Fibroblast of peridontal ligament (primary cell): ENCODE data around the gene BTNL2.
"Not testable (repeated sequence)": the region's sequence is repeated elsewhere in the genome, so short reads cannot be mapped to it uniquely, and the experiment has no call there.

ENCODE experiments used
- DNase-seq: peaks from one replicate; pipeline ENCODE4 v3.0.0-alpha.2; 2010; ENCODE audit errors: extremely low read depth

BTNL2 gene, protein sequence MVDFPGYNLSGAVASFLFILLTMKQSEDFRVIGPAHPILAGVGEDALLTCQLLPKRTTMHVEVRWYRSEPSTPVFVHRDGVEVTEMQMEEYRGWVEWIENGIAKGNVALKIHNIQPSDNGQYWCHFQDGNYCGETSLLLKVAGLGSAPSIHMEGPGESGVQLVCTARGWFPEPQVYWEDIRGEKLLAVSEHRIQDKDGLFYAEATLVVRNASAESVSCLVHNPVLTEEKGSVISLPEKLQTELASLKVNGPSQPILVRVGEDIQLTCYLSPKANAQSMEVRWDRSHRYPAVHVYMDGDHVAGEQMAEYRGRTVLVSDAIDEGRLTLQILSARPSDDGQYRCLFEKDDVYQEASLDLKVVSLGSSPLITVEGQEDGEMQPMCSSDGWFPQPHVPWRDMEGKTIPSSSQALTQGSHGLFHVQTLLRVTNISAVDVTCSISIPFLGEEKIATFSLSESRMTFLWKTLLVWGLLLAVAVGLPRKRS

DNA sequence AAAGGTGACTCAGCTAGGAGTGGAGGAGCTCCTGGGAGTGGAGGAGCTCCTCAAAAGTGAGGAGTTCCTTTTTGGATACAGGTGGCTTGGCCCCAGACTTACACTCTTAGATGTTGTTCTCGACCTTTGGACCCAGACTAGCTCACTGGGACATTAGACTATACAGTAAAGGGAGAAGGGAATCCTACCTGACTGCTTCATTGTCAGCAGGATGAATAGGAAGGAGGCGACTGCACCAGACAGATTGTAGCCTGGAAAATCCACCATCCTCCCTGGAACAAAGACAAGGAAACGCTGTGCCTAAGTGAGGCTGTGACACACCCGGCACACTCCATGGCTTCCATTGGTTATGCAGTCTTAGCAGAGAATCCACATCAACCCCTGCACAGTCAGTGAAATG, at the start of gene BTNL2:
BTNL2 (minus strand) TSS at position 325 of the 400 bp plus-strand sequence; CDS start at position 267, 58 bp downstream.
- DNase-seq, result no peak

DNA sequence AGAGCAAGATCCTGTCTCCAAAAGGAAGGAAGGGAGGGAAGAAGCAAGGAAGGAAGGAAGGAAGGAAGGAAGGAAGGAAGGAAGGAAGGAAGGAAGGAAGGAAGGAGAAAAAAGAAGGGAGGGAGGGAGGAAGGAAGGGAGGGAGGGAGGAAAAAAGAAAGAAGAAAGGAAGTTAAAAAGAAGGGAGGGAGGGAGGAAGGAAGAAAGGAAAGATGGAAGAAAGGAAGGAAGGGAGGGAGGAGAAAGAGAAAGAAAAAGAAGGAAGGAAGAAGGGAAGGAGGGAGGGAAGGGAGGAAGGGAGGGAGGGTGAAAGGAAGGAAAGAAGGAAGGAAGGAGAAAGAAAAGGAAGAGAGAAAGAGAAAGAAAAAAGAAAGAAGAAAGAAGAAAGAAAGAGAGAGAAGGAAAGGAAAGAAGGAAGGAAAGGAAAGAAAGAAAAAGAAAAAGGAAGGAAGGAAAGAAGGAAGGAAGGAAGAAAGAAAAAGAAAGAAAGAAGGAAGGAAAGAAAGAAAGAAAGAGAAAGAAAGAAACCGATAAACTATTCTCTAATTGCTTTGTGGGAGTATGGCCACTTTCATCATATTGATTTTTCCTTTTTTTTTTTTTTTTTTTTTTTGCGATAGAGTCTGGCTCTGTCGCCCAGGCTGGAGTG, 42.2 kb upstream of the BTNL2 start:
- DNase-seq, result no peak

DNA sequence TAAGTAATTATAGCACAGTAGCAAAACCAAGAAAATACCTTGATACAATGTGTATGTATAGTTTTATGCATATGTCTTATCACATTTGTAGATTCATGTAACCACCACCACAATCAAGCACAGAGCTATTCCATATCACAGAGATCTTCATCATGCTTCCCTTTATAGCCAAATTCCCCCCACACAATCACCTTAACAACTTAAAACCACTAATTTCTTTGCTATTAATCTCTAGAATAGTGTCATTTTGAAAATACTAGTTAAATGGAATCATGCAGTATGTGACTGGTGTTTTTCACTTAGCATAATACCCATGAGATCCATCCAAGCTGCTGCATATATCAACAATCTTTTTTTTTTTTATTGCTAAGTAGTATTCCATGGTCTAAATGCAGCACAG, 41.0 kb upstream of the BTNL2 start:
- no peak for DNase-seq

DNA sequence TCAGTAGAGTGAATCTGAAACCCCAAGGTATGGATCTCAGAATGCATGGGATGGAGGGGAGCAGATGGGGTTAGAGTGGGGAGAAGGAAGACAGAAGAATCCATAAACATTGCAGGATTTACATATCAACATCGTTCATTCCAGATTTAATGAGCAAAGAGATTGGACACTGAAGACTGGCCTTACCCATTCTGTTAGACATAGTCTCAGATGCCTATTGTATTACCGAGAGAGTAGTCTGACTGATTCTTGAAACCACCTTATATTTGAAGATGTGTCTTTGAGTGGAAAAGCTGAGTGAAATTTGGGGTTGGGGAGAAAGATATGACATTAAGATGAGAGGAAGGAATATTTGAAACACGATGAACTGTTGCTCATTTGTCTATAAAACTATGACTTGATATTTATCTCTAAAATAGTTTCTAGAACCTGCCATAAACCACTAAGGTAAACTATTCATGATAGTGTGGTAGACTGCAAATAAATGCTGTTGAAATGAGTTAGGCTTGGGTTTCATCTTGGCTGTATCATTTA, 38.4 kb upstream of the BTNL2 start:
- no peak for DNase-seq

DNA sequence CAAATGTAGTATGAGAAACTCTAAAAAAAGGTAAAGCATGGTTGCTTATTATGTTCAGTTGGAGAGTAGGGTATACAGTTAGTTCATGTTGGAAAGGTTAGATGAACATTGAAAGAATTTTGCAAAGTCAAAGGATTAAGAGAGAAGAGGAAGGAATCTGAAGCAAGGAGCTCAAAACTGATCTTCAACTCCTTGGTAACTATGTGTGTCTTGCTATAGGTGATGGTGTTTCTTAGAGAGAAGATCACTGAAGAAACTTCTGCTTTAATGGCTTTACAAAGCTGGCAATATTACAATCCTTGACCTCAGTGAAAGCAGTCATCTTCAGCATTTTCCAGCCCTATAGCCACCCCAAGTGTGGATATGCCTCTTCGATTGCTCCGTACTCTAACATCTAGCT, 37.5 kb upstream of the BTNL2 start:
- DNase-seq, result no peak

DNA sequence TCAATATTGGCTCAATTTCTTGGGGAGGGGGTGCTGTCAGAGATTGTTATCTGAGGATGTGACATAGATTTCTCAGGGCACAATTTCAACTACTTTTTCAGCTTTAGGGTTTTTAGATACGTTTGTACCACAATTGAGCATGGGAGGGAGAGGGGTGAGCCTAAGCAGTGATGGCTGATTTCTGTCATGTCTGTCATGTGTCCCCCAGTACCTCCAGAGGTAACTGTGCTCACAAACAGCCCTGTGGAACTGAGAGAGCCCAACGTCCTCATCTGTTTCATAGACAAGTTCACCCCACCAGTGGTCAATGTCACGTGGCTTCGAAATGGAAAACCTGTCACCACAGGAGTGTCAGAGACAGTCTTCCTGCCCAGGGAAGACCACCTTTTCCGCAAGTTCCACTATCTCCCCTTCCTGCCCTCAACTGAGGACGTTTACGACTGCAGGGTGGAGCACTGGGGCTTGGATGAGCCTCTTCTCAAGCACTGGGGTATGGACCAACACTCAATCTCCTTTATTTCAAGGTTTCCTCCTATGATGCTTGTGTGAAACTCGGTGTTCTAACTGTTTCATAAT, 36.1 kb upstream of the BTNL2 start:
- no peak for DNase-seq

DNA sequence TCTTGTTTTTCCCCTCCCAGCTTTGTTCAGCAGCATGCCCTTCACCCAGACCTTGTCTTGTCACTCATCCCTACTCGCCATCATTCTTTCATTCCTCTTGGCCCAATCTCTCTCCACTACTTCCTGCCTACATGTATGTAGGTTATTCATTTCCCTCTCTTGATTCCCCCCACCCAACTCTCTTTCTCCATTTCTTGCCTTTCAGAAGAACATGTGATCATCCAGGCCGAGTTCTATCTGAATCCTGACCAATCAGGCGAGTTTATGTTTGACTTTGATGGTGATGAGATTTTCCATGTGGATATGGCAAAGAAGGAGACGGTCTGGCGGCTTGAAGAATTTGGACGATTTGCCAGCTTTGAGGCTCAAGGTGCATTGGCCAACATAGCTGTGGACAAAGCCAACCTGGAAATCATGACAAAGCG, 35.3 kb upstream of the BTNL2 start:
- no peak for DNase-seq

DNA sequence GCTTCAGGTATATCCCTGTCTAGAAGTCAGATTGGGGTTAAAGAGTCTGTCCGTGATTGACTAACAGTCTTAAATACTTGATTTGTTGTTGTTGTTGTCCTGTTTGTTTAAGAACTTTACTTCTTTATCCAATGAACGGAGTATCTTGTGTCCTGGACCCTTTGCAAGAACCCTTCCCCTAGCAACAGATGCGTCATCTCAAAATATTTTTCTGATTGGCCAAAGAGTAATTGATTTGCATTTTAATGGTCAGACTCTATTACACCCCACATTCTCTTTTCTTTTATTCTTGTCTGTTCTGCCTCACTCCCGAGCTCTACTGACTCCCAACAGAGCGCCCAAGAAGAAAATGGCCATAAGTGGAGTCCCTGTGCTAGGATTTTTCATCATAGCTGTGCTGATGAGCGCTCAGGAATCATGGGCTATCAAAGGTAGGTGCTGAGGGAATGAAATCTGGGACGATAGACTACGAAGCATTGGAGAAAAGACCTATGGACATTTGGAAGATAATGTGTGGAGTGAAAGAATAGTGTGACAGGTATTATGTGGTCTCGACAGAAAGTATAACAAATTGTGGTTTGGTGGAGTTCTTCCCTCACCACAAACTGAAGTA, 32.7 kb upstream of the BTNL2 start, which contains the start of gene HLA-DRA:
HLA-DRA (plus strand) TSS at position 286 of the 613 bp plus-strand sequence; CDS start at position 350, 64 bp downstream.
- peak; percentile 68 for DNase-seq

DNA sequence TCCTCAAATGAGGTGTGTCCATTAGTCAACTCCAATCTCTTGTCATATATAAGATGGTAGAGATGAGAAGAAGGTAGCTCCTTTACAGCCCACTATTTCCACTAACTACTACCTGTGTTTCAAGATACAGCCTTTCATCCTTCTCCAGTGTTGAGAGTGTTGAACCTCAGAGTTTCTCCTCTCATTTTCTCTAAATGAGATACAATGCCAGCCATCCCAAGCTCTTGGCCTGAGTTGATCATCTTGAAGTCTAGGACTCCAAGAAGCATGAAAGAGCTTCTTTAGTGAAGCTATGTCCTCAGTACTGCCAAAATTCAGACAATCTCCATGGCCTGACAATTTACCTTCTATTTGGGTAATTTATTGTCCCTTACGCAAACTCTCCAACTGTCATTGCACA, 32.2 kb upstream of the BTNL2 start:
- DNase-seq, result no peak

DNA sequence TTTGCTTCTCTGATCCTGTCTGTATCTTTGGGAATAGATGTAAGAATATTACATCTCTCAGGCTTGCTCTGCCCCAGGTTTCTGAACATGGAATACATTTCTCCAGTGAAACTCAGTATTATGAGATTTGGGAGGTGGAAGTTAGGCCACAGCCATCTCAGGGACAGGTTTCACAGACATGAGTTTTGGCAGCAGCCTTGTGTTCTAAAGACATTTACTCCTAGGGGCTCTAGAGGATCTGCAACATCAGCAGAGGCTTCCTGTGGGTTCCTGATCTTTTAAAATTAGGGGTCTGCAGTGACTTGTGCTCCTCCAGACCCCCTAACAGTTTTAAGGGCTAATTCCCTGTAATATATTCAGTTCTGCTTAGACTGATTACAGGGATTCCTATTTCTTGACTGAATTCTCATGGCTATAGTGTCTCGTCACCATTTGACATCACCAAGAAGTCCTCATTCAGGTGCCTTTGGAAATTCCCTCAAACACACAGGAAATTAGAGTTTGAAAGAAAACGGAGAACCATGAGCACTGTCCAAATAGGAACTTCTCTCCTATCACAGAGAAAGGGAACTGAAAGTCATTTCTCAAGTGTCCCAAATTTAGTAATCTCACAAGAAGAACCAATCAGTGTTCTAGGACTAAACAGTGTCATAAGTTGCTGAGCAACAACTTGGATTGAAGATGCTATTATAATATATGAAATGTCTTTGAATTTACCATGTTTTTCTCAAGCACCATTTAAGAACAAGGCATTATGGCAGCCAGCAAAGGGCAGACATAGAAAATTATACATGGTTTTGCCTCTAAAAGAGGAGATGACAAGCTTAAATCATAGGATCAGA, 30.2 kb upstream of the BTNL2 start:
- peak; percentile 37 for DNase-seq

DNA sequence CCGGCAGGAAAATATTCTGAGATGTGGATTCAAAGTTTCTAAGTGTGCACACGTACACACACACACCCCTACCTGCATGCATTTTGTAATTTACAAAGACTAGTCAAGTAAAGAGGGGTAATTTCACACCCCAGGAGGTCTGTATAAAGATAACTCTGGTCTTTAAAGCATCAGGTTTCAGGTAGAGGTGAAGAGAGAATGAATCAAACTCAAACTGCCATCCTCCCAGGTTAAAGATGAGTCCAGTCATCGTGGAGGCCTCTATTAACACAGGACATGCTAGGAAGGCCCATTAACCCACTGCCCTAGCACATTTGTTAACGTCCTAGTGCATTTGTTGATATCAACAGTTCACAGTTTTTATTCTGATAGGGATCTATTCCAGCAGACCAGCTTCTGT, 29.2 kb upstream of the BTNL2 start:
- no peak for DNase-seq

DNA sequence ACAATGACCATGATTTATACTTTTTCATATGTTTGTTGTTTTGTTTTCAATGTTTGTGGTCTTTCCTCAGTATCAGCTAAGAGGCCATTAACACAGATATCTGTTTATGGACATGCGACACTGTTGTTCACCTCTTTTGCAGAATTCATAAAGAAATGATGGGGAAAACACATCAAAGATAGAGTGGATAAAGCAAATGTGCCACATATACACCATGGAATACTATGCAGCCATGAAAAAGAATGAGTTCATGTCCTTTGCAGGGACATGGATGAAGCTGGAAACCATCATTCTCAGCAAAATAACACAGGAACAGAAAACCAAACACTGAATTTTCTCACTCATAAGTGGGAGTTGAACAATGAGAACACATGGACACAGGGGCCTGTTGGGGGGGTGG, 27.0 kb upstream of the BTNL2 start:
- not testable (repeated sequence) for DNase-seq

DNA sequence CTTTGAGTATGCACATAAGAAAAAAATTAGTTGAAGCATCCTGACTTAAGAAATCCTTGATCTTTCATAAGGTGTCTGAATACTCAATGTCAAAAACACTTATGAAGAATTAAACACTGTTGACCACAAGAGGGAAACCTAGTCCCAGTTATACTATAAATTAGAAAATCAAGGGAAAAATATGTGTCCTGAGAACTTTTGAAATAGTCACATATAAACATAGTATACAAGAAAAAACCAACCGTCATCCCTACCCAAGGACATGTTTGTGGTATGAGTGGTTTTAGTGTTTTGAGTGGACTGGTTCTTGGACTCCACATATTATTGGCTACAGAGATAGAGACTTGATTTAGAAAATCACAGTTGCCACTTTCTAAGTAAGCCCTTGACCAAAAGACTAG, 25.1 kb upstream of the BTNL2 start:
- peak; percentile 64 for DNase-seq

DNA sequence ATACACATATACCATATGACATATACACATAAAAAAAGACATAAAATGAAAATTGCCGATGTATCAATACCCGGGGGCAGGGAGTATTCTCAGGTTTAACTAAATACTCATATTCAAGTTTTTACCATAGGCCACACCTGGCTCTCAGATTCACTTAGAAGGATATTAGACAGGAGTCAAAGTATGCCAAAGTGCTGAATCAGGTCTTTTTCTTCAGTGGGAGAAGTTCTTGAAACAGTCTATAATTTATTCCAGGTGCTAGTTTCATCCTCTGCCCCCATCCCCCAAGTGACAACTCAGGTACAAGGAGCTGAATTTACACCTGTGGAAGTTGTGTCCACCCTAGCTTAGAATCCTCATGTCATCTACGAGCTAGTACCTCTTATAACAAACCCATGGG, 24.2 kb upstream of the BTNL2 start:
- no peak for DNase-seq

DNA sequence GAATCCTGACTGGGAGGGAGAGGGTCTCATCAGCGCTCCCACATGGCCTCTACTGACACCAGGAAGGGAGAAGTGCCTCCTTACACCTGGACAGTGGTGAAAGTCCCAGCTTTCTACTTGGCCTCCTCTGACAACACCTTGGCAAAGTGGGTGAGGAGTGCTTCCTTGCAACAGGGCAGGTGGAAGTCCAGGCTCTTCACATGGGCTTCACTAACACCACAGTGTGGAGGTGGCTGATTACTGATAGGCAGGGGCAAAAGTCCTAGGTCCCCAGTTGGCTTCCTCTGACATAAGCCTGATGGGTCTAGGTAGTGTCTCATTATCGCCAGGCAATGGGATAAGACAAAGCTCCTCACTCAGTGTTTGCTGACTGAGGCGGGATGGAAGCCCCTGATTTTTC, 23.2 kb upstream of the BTNL2 start:
- DNase-seq, result no peak

DNA sequence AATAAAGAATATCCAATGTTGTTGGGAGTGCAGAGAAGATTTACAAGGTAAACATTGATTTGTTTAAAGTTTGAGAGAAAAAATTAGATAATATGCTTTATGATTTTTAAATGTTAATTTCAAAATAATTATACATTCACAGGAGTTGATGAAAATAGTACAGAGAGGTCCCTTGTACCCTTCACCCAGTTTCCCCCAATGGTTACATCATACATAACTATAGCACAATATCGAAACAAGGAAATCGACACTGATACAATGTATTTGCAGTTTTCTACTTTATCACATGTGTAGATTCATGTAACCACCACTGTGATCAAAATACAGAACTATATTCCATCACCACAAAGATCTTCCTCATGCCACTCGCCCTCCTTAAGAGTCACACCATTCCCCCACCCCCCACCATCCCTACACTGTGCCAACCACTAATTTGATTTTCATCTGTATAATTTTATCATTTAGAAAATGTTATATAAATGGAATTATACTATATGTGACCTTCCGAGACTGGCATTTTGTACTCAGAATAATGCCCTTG, 21.0 kb upstream of the BTNL2 start:
- no peak for DNase-seq

DNA sequence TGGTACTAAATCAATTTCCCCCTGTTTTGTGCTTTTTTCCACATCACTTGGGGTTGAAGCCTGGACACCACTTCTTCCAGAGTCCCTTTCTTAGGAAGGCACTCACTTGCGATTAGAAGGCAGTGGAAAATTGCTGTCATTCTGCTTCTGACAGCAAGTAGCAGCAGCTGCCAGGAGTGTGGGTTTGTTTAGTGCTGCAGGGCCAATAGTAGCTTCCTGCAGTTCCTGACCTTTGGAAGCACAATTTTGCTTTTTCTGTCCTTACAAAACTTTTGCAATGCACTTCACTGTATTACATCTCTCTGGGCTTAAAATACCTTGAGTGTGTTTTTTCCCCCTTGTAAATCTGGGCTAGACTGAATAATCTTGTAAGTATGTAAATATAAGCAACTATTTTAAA, 20.2 kb upstream of the BTNL2 start:
- DNase-seq, result no peak

DNA sequence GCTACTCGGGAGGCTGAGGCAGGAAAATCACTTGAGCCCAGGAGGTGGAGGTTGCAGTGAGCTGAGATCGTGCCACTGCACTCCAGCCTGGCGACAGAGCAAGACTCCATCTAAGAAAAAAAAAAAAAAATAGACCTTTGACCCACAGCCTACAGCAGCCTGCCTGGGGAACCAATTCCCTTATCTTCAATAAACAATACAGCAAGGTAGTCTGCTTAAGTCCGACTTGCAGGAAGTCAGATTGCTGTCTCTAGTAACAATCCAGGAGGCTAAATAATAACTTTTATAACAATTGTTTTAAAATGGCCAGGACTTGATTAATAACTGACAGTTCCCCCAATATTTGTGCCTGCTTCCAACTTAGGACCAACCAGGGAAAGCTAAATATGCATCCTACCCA, 19.4 kb upstream of the BTNL2 start:
- no peak for DNase-seq

DNA sequence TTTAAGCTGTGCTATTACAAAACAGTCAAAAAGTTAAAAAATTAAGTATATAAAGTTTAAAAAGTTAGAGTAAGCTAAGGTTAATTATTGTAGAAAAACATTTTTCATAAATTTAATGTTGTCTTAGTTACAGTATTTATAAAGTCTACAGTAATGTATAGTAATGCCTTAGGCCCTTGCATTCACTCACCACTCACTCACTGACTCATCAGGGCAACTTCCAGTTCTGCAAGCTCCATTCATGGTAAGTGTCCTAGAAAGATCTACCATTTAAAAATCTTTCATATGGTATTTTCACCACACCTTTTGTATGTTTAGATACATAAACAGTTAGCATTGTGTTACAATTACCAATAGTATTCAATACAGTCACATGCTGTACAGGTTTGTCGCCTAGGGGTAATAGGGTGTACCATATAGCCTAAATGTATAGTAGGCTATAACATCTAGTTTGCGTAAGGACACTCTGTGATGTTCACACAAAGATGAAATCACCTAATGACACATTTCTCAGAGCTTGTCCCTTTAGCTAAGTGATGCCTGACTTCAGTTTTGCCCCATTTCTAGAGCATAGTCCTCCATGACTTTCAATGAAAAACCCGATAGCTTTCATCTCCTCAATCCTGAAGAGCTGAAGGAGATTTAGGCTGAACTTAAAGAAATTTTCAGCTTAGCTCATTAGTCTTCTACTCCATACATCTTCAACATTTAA, 17.8 kb upstream of the BTNL2 start:
- DNase-seq, result no peak

DNA sequence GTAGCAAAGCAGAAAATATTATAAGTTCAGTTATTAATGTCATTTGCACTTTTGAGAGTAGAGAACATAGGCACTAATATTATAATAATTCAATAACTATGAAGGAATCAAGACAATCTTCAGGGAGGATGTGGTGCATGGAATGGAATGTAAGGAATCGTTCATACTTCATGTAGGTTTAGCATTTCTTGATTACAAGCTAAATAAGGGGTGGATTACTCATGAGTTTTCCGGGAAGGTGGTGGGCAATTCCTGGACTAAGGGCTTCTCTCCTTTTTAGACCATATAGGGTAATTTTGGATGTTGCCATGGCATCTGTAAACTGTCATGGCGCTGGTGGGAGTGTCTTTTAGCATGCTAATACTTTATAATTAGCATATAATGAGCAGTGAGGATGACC, 9.1 kb upstream of the BTNL2 start:
- DNase-seq, result no peak
